GM19035 (cell line): Measurements from ENCODE around the gene MSL1.

Source experiments
- ATAC-seq: cut with Tn5 transposase; IDR thresholded peaks from one replicate; pipeline ENCODE4 v1.9.1; 2021; ENCODE audit not compliant: unreplicated experiment

MSL1 gene

DNA sequence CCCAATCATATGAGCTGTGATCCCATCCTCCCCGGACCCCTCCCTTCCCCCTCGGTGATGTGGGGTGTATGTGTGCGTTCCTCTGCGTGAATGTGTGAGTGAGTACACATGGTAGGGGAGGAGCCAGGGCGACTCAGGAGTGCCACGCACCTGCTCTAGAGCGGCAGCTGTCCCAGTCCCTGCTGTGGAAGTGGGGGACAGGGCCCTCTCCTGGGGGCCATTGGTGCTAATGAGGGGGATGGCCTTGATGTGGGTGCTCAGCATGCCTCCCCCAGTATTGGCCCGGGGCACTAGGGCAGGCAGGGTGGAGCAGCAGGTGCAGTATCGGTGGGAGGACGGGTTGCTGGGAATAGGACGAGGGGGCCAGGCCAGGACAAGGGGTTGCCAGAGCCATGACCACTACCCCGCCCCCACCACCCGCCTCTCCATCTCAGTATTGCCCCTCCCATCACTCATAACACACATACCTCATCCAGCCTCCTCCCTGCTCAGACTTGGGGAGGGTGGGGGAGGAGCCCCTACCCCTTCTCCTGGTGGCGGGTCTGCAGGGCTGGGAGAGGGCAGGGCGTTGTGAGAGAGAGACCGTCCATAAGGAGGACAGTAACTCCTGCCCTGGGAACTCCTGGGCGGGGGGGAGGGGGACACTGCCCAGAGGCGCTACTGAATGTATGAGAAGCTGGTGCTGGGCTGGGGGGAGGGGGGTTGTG lies 29.9 kb upstream of the MSL1 start:
- no peak for ATAC-seq

DNA sequence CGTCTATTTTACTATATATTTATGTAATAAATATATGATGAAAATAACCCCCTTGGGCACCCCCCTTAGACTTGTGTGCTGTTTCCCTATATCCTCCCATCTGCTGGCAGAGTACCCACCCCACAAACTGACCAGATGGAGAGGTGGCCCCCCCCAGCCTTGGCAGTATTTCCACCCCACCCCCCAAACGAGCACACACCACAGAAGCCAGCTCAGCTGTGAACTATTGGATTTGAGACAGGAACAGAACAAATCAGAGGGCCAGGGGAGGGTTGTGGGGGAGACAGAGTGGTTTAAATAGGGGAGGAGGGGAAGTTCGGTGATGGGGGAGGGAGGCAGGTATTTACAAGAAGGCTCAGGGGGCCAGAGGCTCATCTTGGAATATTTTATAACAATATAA lies 29.2 kb upstream of the MSL1 start:
- ATAC-seq = no peak

DNA sequence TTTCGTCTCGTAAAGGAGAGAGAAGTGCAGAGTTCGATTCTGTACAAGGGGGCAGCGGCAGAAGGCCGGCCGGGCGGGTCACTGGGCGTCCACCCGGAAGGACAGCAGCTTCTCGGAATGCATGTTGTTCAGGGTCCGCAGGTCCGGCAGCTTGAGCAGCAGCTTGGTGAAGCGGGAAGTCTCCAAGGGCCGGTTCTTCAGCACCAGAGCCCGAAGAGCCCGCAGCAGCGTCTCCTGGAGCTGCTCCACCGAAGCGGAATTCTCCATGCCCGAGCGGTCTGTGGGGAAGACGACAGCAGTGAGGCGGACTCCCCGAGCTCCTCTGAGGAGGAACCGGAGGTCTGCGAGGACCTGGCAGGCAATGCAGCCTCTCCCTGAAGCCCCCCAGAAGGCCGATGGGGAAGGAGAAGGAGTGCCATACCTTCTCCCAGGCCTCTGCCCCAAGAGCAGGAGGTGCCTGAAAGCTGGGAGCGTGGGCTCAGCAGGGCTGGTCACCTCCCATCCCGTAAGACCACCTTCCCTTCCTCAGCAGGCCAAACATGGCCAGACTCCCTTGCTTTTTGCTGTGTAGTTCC lies 28.7 kb upstream of the MSL1 start:
- no peak for ATAC-seq

DNA sequence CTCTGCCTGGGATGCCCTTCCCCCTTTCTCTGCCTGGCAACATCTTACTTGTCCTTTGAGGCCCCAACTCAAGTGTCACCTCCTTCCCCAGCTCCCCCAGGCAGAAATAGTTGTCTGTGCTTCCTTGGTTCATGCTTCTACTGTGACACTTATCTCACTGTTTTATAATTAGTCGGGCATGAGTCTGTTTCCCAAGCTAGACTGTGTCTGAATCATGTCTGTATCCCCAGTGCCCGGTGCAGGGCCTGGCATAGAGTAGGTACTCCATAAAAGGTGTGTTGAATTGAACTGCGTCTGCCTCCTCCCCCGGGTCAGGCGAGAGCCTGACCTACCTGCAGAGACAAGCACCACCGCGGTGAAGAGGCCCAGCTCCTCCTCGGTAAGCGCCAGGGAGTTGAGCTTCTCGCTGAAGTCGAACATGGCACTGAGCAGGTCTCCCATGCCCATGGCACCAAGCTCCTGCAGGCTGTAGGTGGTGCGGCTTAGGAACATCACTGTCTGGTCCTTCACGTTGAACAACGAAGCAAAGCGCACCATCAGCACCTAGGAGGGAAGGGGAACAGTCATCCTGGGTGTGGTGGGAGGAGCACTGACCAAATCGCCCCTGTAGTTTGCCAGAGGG lies 28.1 kb upstream of the MSL1 start:
- no peak for ATAC-seq

DNA sequence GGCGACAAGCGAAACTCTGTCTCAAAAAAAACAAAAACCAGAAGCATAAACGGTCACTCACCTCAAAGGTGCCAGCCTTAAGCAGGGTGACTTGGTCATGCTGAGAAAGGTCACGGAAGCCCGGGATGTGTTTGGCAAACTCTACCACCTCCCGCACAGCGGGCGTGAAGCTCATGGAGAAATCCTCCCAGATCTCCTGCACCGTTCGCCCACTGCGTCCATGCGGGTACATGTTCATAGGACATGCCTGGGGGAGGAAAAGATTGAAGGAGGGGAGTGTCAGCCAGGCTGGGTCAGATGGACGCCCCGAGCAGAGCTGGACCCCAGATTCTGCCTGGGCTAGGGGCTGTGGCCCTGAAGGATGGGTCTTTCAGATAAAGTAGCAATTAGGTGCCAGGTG lies 26.9 kb upstream of the MSL1 start:
- ATAC-seq = no peak

DNA sequence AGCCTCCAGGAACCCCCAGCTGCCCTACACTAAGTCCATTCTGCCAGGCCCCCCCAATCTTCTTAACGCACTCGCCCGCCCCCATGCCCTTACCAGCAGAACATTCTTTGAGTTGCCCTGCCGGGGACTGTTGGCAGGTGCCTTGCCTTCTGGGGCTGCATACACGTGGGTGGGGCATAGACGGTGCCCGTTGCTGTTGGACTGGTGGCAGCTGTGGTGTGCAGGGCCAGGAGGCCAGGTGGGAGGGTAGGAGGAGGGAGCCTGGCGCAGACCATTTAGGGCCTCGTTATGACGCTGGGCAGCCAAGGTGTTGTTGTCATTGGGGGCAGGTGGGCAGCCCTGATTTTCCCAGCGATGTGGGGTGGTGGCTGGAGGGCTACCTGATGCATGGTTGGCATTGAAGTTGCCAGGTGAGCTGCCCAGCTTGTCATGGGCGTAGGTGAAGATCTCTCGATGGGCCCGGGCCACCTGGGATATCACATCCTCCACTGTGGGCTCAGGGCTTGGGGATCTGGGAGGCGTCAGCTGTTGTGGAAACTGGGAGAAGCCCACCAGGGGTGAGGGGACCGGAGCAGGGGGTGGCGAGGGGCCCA lies 26.3 kb upstream of the MSL1 start:
- no peak for ATAC-seq

DNA sequence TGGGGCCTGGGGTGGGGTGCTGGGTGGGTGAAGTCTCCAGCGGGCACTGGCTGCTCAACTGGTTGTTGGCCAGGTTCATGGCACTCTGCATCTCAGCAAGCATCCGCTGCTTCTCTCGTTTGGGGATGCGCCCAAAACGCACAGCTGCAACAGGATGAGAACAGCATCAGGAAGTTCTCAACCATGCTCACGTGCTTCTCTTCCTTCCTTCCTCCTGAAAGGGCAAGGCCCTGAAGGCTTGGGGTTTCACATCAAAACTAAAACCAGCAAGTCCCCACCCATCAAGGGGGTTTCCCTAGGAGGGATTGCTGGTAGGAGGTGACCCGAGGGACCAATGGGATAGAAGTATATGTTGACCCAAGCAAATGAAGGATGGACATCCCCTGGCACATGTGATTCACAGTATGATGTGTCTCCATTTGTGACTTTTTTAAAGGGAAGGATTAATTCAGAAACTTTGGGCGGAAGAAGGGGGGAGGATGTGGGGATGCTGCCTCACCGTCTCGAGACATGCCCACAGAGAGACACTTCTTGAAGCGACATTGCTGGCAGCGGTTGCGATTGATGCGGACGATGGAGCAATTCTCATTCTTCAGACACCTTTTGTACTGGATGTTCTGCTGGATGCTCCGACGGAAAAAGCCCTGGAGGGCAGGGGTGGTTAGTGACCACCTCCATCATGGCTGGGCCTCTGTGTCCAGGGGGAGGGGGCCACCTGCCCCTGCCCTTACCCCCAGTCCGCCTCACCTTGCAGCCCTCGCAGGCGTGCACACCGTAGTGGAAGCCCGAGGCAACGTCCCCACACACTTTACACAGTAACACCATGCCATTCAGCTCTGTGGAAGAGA lies 25.6 kb upstream of the MSL1 start:
- ATAC-seq = peak; percentile 48

DNA sequence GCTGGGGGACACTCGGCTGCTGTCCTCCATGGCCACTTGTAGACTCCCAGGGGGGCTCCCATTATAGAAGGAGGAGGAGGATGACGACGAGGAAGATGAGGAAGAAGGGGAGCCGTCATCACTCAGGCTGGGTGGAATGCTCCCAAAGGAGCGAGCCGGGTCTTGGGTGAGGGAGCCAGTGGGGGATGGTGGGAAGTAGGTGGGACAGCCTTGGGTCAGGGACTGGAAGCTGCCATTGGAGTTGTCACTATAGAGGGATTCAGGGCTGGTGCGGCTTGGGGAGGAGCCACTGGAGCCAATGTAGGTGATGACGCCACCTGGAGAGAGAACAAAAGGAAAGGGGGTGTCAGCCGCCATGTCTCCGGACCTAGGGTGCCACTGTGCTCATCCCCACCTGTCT lies 24.7 kb upstream of the MSL1 start:
- ATAC-seq = no peak

DNA sequence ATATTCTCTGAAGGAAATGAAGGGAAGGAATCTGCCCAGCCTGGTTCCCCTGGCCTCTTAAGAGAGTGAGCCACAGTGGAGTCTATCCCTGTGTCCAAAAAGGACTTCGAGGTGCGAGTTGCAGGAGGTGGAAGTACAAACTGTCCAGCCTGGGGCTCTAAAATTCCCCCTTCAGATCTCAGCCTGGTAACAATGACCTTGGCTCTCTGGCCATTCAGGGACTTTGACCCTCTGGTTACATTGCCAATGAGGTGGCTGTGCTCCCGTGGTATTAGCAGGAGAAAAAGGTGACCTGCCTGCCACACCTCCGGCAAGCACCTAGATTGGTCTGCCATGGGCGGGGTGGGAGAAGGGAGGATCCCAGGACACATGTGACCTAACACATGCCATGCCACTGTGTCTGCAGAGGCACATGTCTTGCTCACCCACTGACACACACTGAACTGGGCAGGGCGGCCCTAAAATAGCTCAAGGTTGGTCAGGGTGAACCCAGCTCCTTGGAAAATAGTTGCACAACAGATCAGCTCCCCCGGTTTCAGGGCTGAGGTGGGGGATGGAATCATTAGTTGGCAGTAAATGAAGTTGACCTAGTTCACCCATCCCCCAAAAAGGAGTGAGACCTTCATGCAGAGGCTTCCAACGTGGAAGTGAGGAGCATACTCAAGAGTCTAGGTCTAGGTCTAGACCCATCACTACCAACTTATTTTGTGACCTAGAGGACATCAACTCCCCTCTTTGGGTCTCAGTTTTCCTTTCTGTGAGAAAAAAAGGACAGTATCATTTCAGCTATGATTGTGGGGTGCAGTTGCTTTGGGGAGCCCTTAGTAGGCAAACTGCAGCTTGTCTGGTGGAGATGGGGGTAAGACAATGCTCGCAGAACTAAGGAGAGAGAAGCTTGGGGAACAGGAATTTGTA lies 23.6 kb upstream of the MSL1 start:
- ATAC-seq = no peak

DNA sequence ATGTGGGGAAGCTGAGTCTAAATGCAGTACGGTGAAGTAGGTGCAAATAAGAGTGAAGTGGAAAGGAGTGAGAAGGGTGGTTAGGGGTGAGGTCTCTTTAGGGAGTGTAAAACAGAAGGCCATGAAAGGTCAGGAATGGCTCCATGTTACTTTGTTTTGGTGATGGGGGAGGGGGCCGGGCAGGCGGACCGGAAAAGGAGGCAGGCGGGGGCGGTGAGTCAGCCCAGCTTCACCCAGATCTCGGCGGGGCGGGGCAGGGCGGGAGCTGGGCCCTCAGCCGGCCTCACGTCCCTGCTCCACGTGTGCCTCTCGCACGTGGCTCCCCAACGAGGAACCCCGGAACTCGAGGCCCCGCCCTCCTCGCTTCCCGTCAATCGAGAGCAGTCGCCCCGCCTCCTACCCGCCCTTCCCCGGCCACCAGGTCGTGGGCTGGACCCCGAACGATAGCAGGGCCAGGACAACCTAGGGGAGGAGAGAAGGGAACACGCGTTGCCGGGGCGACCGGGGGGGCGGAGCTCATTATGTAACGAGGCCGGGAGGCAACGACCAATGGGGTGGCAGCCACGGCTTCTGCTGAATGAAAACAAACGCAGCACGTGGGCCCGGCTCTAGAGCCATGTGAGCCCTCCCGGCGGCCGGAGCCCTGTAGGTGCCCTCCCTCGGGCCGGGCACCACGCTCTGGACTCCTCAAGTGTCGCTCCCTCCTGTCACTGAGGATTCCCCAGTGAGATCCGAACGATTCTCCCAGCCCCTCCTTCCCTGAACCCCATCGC lies 22.7 kb upstream of the MSL1 start:
- peak; percentile 60 for ATAC-seq

DNA sequence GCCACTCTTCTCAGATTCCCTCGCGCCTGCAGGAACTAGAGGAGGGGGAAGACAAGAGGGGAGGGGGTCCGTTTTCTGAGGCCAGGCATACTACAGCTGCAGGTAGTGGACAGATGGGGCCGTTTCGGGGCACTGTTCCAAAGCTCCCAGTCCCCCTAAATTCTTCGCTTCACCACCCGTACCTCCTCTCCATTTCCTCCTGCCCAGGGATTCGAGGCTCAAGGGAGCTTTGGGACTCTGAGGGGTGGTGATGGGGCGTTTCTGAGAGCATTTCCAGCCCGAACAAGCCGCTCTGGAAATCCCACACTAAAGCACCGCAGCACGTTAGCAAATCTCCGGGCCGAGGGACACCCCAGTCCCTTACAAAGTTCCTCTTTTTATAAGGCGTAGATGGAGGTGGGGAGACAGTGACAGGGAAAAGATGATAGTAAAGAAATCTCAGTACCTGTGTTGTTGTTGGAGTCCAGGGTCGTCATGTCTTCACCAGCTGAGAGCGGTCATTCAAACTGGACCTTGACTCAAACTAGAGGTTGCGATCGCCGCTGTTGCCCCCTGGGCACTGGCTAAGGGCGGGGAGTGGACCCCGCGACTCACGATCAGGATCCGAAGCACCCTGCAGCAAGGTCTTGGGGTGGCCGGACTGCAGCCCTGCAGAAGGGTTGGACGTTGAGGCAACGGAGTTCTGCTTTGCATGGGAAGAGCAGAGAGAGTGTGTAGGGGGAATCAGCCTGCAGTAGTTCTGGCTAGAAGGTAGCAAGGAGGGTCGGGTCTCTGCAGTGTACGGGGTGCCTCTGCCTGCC lies 22.0 kb upstream of the MSL1 start:
- ATAC-seq = no peak

DNA sequence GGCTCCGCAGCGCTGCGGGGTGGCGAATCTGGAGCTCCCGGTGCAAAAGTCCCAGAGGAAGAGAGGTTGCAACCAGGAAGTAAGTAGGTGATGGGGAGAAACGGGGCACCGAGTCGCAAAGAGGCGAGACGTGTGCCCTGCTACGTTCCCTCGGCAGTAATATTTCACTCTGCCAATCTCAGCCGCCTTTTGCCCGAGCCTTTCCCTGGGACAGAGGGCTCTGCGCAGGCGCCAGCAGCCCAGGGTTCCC lies 21.4 kb upstream of the MSL1 start, which contains the start of gene NR1D1:
Gene NR1D1 (minus strand): TSS at position 171 of the 250 bp plus-strand sequence. CDS start 495 bp downstream, outside the sequence.
- ATAC-seq = no peak

DNA sequence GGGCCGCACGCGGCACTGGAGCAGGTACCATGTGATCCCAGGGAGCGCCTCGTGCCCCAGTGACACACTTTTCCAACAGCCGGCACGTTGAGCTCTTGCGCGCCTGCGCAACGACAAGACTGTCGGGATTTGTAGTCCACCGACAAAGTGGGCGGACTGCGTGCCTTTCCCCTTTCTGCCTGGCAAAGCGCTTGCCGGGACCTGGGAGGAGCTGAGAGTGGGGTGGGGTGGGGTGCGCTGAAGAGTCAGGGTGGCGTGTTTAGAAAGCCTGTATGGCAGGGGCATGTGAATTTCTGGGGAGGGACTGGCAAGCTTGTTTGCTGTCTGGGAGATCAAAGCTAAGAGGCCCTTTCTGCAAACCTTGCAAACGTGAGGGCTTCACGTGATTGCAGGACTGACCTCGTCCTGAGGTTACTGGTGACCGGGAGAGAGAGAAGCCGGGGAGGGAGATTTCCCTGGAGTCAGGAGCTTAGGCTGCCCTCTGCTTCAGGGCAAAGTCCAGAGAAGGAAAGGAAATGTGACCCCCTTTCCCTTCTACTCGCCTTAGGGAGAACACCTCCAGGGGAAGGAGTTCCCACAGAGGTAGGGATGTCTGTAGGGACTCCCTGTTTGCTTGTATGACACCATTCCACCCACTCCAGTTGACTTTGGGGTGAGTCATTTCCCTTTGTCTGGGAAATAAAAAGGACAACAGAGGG lies 21.0 kb upstream of the MSL1 start:
- peak; percentile 32 for ATAC-seq

DNA sequence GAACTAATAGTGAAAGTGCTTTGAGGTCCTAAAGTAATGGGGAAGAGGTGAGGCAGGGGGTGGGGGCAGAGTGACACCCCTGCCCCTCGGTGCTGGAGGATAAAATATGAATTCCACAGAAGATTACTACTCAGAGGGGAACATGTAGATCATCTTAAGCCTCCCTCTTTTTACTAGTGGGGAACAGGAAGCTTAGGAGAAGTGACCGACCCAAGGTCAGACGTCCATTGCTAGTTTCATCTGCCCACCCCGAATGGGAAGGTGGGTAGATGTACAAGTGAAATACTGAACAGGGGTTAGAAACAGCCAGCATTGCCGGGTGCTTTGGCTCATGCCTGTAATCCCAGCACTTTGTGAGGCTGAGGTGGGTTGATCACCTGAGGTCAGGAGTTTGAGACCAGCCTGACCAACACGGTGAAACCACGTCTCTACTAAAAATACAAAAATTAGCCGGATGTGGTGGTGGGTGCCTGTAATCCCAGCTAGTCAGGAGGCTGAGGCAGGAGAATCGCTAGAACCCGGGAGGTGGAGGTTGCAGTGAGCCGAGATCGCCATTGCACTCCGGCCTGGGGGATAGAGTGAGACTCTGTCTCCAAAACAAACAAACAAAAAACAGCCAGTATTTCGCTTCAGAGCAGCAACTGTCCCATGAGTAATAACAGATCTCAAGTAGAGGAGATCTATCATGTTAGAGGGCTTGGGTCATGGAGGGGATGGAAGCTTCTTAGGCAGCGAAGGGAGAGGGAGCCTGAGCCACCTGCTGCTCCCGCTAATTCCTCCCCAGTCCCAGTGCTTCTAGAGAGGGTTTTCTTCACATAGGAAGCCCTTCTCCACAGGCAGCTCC lies 20.2 kb upstream of the MSL1 start:
- no peak for ATAC-seq

DNA sequence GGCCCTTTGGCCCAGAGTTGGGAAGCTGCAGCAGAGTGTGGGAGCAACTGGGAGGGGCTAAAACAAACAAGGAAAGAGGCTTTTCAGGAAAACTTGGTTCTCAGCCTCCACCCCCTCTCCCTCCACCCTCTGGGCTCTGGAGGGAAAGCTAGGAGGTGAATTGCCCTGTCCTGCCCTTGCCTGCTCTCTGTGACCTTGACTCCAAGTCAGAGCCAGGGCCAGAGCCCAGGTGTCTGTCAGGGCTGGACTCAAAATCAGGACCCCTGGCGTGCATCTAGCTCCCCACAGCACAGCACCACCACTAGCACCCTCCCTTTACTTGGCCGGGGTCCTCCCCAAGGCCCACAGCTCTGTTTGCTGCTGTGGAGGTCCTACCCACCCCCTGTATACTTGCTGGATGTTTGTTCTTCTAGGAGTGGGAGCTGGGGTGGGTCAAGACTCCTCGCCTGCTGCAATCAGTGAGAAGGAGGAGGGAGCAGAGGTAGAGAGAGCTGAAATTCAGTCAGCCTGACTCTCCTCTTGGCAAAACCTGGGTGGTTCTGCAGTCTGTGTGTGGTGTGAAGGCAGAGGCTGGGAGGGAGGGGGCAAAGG lies 18.6 kb upstream of the MSL1 start:
- ATAC-seq = no peak

DNA sequence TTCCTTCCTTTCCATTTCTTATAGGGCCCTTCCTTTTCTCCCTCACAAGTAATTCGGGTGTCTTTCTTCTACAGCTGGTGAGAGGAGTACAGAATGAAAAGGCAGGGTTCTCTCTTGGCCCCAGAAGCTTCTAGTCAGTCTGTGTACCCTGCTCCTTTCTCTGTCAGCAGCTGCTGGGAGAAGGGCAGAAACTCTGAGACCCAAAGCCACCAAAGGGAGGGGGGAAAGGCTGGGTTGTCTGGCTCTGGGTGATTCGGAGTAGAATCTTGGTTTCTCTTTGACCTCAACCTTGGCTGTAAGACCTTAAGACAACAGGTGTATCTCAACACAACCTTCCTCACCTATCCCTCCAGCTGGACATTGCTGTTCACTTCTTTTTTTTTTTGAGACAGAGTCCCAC lies 18.1 kb upstream of the MSL1 start:
- ATAC-seq = no peak
